Psoas muscle (tissue), 8 donors: ENCODE measurements around the gene GAPVD1. TPM values are rescaled to one million over a fixed set of nuclear protein-coding genes. Genes with fewer than 3 reads are reported as not detected.

Experiments used
- ATAC-seq, 4 donors: fragments of 200-7000 bp; cut with Tn5 transposase; one replicate each; pipeline ENCODE4 v1.9.1; 2020; ENCODE audit warnings: moderate library complexity in 3 of 4, mild to moderate bottlenecking in 2 of 4
- DNase-seq, 2 donors: peaks; one replicate each; pipeline ENCODE4 v3.0.0-alpha.2; 2020
- H3K27ac ChIP-seq: fragments of 200-600 bp; one replicate; pipeline ENCODE4 v1.8.0; 2022
- H3K27me3 ChIP-seq, 3 donors: fragments of 200-600 bp in 1 of 3; one replicate each; pipeline versions ENCODE4 v1.6.1 to v1.8.0; 2013 to 2022; ENCODE audit warnings: low read length in 2 of 3, mild to moderate bottlenecking in 2 of 3, moderate library complexity in 1 of 3; ENCODE audit not compliant: insufficient read depth in 3 of 3
- H3K36me3 ChIP-seq, 2 donors: fragments of 200-600 bp in 1 of 2; one replicate each; pipeline versions ENCODE4 v1.6.1 to v1.8.0; 2013 to 2022; ENCODE audit warnings: low read depth in 1 of 2, mild to moderate bottlenecking in 1 of 2, moderate library complexity in 1 of 2; ENCODE audit not compliant: insufficient read depth in 1 of 2
- H3K4me1 ChIP-seq: fragments of 200-600 bp; one replicate; pipeline ENCODE4 v1.8.0; 2022
- H3K4me3 ChIP-seq: fragments of 200-600 bp; one replicate; pipeline ENCODE4 v1.8.0; 2022; ENCODE audit warnings: mild to moderate bottlenecking
- H3K9me3 ChIP-seq: fragments of 200-600 bp; one replicate; pipeline ENCODE4 v1.8.0; 2022
- WGBS, 3 donors: extraction: QIAGEN DNeasy Blood & Tissue Kit; methylation state at CpG; one replicate each; pipeline versions ENCODE4 v1.1.6 to v1.1.7; 2013; 5-methylcytosine and 5-hydroxymethylcytosine counted together
- intact Hi-C, 2 donors: fragments of 100-400 bp; cut with DNase I; formaldehyde crosslinking; loops; one replicate each; pipeline versions ENCODE4 v1.11.0 to v1.14.2; 2022
- polyA plus RNA-seq, 3 donors: library from polyadenylated mRNA; stranded (reverse); fragments of 200-250 nt; gene quantifications; one replicate each; pipeline ENCODE4 v1.2.3, GENCODE V29; 2013
- total RNA-seq, 4 donors: library from RNA; stranded (reverse); fragmentation: NEBNext Ultra II Directional in 2 of 4; extraction: Animal tissue kit (Norgen Biotek cat#: 25700) in 2 of 4; gene quantifications; one replicate each; pipeline versions ENCODE4 v1.2.1 to v1.2.4, GENCODE V29; 2021 to 2023
- TF ChIP-seq, protein P1 (sequence below): fragments of 200-600 bp; IDR thresholded peaks from one replicate; pipeline ENCODE4 v1.8.0; 2022; ENCODE audit warnings: antibody characterized with exemption
- donor health status: healthy with polysubstance abuse.
- donor health status: DM: no; HTN: no; CAD: no; lungs with moderate emphysema.
- donor health status: Bipolar disorder and iron deficiency.
- donor health status: healthy.
- donor health status: DM: yes; HTN: yes; CAD: no.
- donor health status: DM: no; HTN: no; CAD: no.
- donor health status: DM: no; HTN: no; CAD: no.
- donor health status: DM: yes; HTN: yes; CAD: no.

Gene GAPVD1
- total and polyA plus RNA-seq, 7 donors: 9.7 to 49.3 (median 33.0) TPM

GRCh38 chr9:125238915-125239446 is 22.6 kb upstream of the GAPVD1 start:
- Histone ChIP-seq H3K27ac (no peak overlapping the region), H3K9me3 (no peaks in the 10 kb centered on the region), H3K27me3 (no peaks in the 10 kb centered on the region), H3K36me3 (peaks cover 4 to 61% of the 10 kb centered on the region in 2 donors), H3K4me3 (peak overlapping the region; percentile 95), H3K4me1 (peaks cover 60% of the 10 kb centered on the region)
- TF ChIP-seq, protein P1, sequence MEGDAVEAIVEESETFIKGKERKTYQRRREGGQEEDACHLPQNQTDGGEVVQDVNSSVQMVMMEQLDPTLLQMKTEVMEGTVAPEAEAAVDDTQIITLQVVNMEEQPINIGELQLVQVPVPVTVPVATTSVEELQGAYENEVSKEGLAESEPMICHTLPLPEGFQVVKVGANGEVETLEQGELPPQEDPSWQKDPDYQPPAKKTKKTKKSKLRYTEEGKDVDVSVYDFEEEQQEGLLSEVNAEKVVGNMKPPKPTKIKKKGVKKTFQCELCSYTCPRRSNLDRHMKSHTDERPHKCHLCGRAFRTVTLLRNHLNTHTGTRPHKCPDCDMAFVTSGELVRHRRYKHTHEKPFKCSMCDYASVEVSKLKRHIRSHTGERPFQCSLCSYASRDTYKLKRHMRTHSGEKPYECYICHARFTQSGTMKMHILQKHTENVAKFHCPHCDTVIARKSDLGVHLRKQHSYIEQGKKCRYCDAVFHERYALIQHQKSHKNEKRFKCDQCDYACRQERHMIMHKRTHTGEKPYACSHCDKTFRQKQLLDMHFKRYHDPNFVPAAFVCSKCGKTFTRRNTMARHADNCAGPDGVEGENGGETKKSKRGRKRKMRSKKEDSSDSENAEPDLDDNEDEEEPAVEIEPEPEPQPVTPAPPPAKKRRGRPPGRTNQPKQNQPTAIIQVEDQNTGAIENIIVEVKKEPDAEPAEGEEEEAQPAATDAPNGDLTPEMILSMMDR: no peak
- ATAC-seq (no peak), DNase-seq (no peak)
- WGBS, 3 donors: 83 to 84% (median 83%) methylated on average over 14 of the region's 14 CpGs
- intact Hi-C loops: no loop called here

DNA sequence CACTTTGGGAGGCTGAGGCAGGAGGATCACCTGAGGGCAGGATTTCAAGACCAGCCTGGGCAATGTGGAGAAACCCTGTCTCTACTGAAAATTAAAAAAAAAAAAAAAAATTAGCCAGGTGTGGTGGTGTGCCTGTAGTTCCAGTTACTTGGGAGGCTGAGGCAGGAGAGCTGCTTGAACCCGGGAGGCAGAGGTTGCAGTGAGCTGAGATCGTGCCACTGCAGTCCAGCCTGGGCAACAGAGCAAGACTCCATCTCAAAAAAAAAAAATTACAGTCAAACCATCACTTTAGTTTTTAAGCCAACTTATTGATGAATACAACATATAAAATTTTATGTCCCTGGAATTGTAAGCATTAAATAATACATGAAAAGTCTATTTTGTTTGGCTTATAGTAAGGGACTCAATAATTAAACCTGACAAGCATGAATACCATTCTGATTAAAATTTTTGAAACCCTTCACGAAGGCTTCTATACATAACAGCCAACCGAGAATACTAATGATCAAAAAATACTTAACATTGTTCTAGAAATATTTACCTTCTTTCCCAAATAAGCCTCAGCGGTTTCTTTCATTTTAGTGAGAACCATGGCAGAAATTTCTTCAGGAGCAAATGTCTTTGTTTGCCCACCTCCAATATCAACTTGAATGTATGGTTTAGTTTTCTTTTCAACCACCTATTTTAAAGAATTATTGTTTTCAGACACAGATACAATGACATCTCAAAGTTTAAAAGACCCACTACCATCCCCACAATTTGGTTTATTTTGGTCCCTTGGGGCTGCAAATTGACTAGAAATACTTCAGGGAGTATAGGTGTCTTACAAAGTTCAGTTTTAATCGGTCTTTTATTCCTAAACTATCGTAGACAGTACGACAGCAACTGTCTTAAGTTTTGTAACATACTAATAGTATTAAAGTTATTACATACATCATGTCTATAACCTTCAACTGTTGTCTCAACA is 21.7 kb upstream of the GAPVD1 start:
- Histone ChIP-seq H3K4me3 (peak overlapping the region; percentile 95), H3K4me1 (peaks cover 56% of the 10 kb centered on the region), H3K9me3 (no peaks in the 10 kb centered on the region), H3K27ac (peak overlapping the region; percentile 99), H3K27me3 (no peaks in the 10 kb centered on the region), H3K36me3 (peaks cover 3 to 54% of the 10 kb centered on the region in 2 donors)
- WGBS, 3 donors: 14 to 16% (median 15%) methylated on average over 8 of the region's 8 CpGs
- ATAC-seq (no peak), DNase-seq (no peak)
- TF ChIP-seq, protein P1: no peak
- intact Hi-C loops: loop anchor here in 1 of 2 donors (5.0 kb wide), 2 partner anchors 38 to 303 kb away; partner anchors contain the start of gene RABEPK

GRCh38 chr9:125240649-125240999 is 21.0 kb upstream of the GAPVD1 start:
- intact Hi-C loops: loop anchor here in 1 of 2 donors (5.0 kb wide), 2 partner anchors 38 to 303 kb away; partner anchors contain the start of gene RABEPK
- peaks cover 2 to 46% of the 10 kb centered on the region in 2 donors for H3K36me3 ChIP-seq
- H3K4me3 ChIP-seq: peak overlapping the region; percentile 95
- H3K4me1 ChIP-seq: peaks cover 49% of the 10 kb centered on the region
- ATAC-seq: peak; percentile 35 to 57 (median 39)
- DNase-seq: peak; percentile 61 to 81
- no peaks in the 10 kb centered on the region for H3K27me3 ChIP-seq
- WGBS, 3 donors: 0 to 1% (median 1%) methylated on average over 28 to 33 of the region's 33 CpGs
- H3K27ac ChIP-seq: peak overlapping the region; percentile 99
- TF ChIP-seq, protein P1: no peak
- H3K9me3 ChIP-seq: no peaks in the 10 kb centered on the region

- Histone ChIP-seq H3K4me1 (peaks cover 43% of the 10 kb centered on the region), H3K36me3 (peaks cover 2 to 40% of the 10 kb centered on the region in 2 donors), H3K4me3 (peak within 1 kb of the TSS; percentile 95), H3K9me3 (no peaks in the 10 kb centered on the region), H3K27me3 (no peaks in the 10 kb centered on the region), H3K27ac (peak within 1 kb of the TSS; percentile 99)
- ATAC-seq (peak; percentile 95 to 97 (median 96)), DNase-seq (peak; percentile 99 to 100)
- intact Hi-C loops: loop anchor here in 1 of 2 donors (5.0 kb wide), 2 partner anchors 39 to 304 kb away; partner anchors contain the start of gene RABEPK
- TF ChIP-seq, protein P1: no peak
- WGBS, 3 donors: 0 to 1% (median 1%) methylated on average over 54 to 59 of the region's 59 CpGs
These were observed 20.4 kb upstream of the GAPVD1 start, which contains the start of gene HSPA5 for GRCh38 chr9:125241000-125241862. Gene HSPA5 (minus strand): TSS chr9:125241343. CDS start chr9:125241126, 217 bp downstream.
